GM20431 (cell line): Measurements from ENCODE around the gene SULF2.

Experiments
- in situ Hi-C: fragments of 300-500 bp; cut with MseI, MboI; formaldehyde crosslinking; loops from one replicate; pipeline ENCODE4 v1.15.0; 2020; ENCODE audit warnings: low sequenced_read_pairs; ENCODE audit not compliant: unreplicated experiment

The SULF2 gene

DNA sequence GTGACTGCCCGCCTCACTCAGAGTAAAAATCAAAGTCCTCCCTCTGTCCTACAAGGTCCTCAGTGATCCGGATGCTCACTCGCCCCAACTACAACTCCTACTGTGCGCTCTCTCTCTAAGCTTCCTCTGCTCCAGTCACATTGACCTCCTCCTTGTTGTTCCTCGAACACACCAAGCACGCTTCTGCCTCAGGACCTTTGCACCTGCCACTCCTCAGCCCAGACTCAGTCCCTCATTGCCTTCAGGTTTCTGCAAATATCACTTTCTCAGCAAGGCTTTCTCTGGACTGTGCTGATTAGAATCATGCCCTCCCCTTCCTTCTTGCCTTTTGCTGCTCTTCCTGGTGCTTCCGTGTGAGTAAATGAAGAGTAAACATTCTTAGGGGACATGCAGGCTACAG lies 41.6 kb downstream of the SULF2 start:
- in situ Hi-C loops: no loop called here

GRCh38 chr20:47741669-47742608 lies 43.3 kb downstream of the SULF2 start:
- in situ Hi-C loops: no loop called here

- in situ Hi-C loops: no loop called here
Measured at GRCh38 chr20:47740862-47741184, 44.5 kb downstream of the SULF2 start.

- in situ Hi-C loops: no loop called here
Measured at GRCh38 chr20:47740121-47740861, 45.0 kb downstream of the SULF2 start.

DNA sequence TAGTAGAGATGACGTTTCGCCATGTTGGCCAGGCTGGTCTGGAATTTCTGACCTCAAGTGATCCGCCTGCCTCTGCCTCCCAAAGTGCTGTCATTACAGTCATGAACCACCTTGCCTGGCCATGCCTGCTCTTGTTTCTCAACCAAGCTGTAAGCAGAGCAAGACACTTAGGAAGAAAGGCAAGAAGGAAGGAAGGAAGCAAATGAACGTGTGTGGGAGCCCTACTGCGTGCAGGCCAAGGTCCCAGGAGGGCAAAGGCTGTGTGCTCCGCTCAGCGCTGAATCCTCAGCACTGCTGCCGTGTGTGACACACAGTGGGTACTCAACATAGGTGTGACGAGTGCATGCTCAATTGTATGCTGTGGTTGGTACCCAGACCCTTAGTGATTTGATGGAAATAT lies 47.4 kb downstream of the SULF2 start:
- in situ Hi-C loops: no loop called here

DNA sequence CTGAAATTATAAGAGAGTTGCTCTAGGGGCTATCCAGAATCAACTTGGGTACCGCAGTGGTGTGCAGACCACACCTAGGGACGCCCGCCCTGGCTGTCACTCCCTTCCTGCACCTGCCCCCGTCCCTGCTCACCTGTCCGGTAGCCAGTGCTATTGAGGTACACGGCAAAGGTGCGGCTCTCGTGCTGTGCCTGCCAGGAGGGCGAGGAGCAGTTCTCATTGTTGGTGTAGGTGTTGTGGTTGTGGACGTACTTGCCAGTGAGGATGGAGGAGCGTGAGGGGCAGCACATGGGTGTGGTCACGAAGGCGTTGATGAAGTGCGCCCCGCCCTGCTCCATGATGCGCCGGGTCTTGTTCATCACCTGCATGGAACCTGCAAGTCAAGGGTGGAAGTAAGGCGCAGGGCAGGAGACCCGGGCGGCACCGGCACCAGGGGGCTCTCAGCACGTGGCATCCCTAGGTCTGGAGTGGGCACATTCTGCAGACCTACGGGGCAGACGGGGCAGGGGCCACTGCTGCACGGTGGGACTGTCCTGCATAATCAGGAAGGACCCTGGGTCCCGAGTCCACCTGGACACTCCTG lies 48.6 kb downstream of the SULF2 start:
- in situ Hi-C loops: no loop called here

DNA sequence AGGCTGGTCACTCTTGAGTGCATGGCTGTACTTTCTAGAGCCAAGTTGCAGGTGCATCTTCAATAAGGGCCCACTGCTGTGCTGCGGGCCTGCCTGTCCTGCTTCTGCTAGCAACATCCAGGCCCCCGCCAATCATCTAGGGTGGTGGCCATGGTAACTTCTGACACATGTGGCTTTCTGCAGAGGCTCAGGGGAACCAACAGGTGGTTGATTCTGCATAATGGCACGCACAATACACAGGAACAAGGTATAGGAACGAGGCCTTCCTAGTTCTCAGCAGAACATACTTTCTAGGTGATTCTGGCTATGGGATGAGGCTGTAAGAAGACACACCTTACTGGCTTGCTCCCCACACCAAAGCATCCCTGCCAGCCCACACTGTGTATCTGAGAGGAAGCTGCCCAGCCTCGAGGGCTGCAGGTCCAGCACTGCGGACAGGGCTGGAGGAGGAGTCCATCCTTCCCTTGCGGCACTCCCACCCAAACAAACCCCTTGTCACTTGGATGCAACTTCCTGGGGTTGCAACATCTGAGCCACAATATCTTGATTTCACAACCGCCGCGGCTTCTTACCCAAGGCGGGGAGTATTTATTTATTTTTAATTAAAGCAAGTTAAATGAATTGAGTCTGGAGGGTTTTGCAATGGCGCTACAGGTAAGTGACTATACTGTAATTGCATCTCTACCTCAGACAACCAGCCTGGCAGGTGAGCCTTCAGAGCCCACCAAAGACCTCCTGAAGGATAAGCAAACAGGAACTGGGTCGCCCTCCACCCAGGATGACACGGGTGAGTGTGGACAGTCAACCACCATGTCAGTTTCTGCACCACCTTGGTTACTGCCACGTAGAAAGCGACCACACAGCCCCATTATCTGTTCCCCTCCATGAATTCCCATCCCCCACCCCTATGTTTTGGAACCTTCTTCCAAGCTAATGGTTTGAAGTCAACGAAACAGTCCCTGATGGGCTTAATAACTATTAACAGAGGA lies 49.6 kb downstream of the SULF2 start:
- in situ Hi-C loops: no loop called here

DNA sequence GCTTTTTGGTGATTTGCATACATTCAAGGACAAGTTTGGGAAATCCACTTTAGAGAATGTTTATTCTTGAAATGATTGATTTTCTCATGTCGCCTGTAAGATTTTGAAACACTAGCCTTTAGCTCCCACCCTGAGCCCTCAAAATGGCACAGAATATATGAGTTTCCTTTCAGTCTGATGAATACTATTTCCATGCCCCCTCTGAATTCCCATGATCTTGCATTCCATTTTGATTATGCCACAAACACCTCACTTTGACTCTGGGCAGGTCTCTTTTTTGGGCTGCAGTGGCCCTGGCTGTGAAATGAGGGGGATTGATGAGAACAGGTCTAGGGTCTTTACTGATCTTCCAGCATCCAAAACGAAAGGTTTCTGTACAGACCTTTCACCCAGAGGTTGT lies 50.4 kb downstream of the SULF2 start:
- in situ Hi-C loops: no loop called here

DNA sequence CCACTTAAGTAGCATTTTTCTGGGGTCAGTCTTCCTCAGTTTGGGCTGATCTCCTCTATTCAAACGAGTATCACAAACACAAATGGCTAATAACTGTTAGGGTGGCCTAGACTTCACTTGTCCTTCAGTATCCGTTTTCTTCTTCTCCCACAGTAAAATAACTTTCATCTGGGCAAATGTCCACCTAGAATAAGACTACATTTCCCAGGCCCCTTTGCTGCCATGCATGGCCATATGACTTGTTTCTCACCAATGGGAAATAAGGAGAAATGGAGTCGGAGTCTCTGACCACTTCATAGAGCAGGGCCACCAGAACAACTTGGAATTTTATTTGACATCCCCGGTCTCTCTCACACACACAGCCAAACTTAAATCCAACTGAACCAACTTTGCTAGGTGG lies 51.4 kb downstream of the SULF2 start:
- in situ Hi-C loops: no loop called here

DNA sequence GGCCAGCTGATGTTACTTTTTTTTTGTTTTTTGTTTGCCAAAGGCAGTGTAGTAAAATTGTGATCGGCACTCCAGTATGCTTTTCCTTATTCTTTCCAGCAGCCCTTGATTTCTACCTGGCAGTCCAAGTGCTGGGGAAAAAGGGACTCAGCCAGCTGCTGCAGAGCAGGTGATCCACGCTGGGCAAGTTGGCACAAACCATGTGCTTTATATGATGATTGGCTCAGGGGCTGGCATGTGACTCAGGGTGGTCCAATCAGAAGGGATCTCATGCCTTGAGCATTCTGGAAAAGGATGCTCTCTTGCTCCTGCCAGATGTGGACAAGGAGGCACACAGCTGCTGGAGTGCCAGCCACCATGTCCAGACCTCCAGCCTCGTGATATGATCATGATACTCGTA lies 54.5 kb downstream of the SULF2 start:
- in situ Hi-C loops: no loop called here

DNA sequence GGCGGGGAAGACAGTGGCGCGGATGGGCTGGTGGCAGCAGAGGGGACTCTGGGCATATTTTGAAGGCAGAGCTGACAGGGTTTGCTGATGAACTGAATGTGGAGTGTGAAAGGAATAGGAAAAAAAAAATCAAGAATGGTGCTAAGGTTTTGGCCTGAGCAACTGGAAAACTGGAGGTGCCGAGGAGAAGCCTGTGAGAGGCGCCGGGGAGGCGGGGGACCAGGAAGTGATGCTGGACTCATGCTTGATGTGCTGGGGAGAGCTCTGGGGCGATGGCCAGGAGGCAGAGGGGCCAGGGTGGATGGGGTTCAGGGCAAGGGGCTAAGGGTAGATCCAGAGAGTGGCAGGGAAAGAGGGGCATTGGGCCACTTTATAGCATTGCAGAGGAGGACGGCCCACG lies 55.8 kb downstream of the SULF2 start:
- in situ Hi-C loops: no loop called here

- in situ Hi-C loops: no loop called here
Measured at GRCh38 chr20:47727909-47728361, 57.3 kb downstream of the SULF2 start.

DNA sequence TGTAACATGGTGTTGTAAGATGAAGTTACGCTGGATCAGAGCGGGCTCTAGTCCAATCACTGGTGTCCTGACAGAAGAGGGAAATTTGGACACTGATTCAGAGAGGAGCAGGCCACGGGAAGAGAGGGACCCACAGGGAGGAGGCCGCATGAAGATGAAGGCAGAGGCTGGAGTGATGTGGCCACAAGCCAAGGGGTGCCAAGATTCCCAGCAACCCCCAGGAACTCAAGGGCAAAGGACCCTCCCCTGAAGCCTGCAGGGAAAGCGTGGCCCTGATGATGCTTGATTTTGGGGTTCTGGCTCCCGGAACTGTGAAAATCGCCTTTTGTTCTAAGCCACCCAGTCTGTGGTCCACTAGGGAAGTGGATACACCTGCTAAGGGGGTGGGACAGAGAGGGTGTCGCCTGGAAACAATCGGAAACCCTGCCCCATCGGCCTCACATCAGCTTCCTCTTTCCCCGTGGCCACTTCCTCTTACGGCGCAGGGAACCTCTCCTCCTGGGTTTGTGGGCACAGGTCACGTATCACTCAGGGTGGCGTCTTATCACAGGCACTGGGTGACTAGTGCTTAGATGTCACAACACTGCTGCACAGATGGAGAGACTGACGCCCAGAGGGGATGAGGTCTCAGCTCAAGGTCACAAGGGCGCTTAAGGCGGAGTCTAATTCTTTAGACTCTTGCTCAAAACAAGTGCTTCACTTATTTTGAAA lies 58.0 kb downstream of the SULF2 start:
- in situ Hi-C loops: no loop called here

GRCh38 chr20:47726632-47727031 lies 58.6 kb downstream of the SULF2 start:
- in situ Hi-C loops: no loop called here

- in situ Hi-C loops: no loop called here
Measured at GRCh38 chr20:47725248-47725973, 59.9 kb downstream of the SULF2 start.

DNA sequence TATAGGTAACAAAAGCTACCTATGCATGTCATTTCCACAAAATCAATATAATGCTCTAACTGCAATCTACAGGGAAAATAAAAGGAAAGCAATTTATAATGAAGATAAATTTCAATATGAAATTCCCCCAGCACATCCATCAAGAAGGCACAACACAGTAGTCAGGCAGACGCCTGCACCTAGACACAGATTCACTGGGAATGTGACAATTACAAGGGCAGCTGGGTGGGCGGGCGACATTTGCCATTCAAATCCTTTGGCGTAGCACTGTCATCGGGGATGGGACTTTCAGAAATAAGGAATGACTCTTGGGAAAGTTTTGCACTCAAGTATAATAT lies 60.4 kb downstream of the SULF2 start:
- in situ Hi-C loops: no loop called here

DNA sequence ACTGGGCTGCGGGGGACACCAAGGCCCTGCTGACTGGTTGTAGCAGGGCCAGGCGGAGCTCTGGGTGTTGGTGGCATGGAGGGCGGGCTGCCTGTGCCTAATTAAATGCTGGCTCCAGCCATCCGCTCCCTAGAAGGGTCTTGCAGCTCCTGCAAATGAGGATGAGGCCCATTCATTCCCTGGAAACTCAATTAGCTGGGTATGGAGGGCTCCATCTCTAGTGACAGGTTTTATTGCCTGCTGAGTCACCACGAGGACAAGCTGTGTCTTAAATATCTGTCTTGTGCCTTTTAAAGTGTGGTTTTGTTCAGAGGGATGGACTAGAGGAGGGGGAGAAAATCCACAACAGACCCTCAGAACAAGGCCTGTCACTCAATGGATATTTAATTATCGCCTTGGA lies 60.9 kb downstream of the SULF2 start:
- in situ Hi-C loops: no loop called here

- in situ Hi-C loops: no loop called here
Measured at GRCh38 chr20:47723322-47723721, 62.0 kb downstream of the SULF2 start.
